Neutrophil (primary cell): ENCODE measurements around the gene MAPK14.
A peak's percentile ranks its signal among the peaks of the same experiment; 100 is the strongest.

Experiments
- H3K27ac ChIP-seq: fragments of 200-600 bp; sonication (generic); 2 replicates; pipeline ENCODE4 v1.5.1; 2016; ENCODE audit warnings: mild to moderate bottlenecking, moderate library complexity
- H3K27me3 ChIP-seq: fragments of 200-600 bp; sonication (generic); 2 replicates; pipeline ENCODE4 v1.6.0; 2016; ENCODE audit warnings: mild to moderate bottlenecking
- H3K36me3 ChIP-seq: fragments of 200-600 bp; sonication (generic); 2 replicates; pipeline ENCODE4 v1.5.1; 2017
- H3K4me1 ChIP-seq, 2 experiments: fragments of 200-600 bp in 1 of 2; sonication (generic) in 1 of 2; 1 replicate in 1 of 2; 2 replicates in 1 of 2; pipeline versions ENCODE4 v1.5.1 to v1.6.1; 2013 to 2016; ENCODE audit warnings: low read depth in 1 of 2, low read length in 1 of 2, mild to moderate bottlenecking in 1 of 2, moderate library complexity in 1 of 2; ENCODE audit not compliant: control insufficient read depth in 1 of 2, insufficient read depth in 1 of 2
- H3K4me3 ChIP-seq, 2 experiments: fragments of 200-600 bp in 1 of 2; sonication (generic) in 1 of 2; 1 replicate in 1 of 2; 2 replicates in 1 of 2; pipeline ENCODE4 v1.5.1; 2013 to 2016; ENCODE audit warnings: low read depth in 1 of 2, low read length in 1 of 2, mild to moderate bottlenecking in 1 of 2, moderate library complexity in 1 of 2
- H3K9me3 ChIP-seq: fragments of 200-600 bp; sonication (generic); 2 replicates; pipeline ENCODE4 v1.5.1; 2016
- TF ChIP-seq, protein P1 (sequence below): fragments of 200-600 bp; sonication (generic); IDR thresholded peaks from 2 replicates; pipeline ENCODE4 v1.5.1; 2016; ENCODE audit warnings: antibody characterized with exemption

Gene MAPK14

DNA sequence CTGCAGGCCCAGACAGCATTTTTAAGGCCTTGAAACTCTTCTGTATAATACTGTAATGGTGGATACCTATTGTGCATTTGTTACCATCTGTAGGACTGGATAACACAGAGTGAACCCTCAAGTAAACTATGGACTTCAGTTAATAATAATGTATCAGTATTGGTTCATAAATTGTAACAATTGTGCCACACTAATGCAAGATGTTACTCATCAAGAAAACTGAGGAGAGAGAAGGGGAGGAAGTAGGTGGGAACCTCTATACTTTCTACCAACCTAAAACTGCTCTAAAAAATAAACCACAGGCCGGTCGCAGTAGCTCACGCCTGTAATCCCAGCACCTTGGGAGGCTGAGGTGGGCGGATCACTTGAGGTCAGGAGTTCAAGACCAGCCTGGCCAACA is 113.5 kb downstream of the MAPK14 start:
- Histone ChIP-seq H3K4me3 (no peak overlapping the region), H3K4me1 (peaks cover 46 to 59% of the 10 kb centered on the region in 2 experiments), H3K27me3 (no peaks in the 10 kb centered on the region), H3K9me3 (no peaks in the 10 kb centered on the region), H3K36me3 (peaks cover 62% of the 10 kb centered on the region), H3K27ac (peak overlapping the region; percentile 47)
- TF ChIP-seq, protein P1, sequence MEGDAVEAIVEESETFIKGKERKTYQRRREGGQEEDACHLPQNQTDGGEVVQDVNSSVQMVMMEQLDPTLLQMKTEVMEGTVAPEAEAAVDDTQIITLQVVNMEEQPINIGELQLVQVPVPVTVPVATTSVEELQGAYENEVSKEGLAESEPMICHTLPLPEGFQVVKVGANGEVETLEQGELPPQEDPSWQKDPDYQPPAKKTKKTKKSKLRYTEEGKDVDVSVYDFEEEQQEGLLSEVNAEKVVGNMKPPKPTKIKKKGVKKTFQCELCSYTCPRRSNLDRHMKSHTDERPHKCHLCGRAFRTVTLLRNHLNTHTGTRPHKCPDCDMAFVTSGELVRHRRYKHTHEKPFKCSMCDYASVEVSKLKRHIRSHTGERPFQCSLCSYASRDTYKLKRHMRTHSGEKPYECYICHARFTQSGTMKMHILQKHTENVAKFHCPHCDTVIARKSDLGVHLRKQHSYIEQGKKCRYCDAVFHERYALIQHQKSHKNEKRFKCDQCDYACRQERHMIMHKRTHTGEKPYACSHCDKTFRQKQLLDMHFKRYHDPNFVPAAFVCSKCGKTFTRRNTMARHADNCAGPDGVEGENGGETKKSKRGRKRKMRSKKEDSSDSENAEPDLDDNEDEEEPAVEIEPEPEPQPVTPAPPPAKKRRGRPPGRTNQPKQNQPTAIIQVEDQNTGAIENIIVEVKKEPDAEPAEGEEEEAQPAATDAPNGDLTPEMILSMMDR: no peak

DNA sequence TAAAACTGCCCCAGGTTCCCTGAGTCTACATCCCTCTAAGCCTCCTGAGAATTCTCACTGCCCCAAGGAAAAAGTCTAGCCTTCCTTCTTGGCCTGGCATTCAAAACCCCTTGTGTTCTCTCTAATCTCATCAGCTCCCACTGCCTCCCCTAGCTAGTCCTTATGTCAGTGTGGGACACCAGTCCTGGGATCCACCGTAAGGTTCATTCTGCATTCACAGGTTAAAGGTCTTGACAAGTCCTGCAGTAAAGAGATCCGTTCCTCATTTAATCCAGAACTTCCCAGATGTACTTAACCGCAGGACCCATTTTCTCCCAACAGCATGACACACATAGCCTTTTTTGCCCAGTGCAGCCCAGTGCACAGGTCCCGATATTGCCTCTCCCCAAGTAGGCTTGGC is 114.4 kb downstream of the MAPK14 start:
- Histone ChIP-seq H3K9me3 (no peaks in the 10 kb centered on the region), H3K27me3 (no peaks in the 10 kb centered on the region), H3K27ac (peak overlapping the region; percentile 47), H3K4me3 (no peak overlapping the region), H3K4me1 (peaks cover 55 to 68% of the 10 kb centered on the region in 2 experiments), H3K36me3 (peaks cover 53% of the 10 kb centered on the region)
- TF ChIP-seq, protein P1: no peak

DNA sequence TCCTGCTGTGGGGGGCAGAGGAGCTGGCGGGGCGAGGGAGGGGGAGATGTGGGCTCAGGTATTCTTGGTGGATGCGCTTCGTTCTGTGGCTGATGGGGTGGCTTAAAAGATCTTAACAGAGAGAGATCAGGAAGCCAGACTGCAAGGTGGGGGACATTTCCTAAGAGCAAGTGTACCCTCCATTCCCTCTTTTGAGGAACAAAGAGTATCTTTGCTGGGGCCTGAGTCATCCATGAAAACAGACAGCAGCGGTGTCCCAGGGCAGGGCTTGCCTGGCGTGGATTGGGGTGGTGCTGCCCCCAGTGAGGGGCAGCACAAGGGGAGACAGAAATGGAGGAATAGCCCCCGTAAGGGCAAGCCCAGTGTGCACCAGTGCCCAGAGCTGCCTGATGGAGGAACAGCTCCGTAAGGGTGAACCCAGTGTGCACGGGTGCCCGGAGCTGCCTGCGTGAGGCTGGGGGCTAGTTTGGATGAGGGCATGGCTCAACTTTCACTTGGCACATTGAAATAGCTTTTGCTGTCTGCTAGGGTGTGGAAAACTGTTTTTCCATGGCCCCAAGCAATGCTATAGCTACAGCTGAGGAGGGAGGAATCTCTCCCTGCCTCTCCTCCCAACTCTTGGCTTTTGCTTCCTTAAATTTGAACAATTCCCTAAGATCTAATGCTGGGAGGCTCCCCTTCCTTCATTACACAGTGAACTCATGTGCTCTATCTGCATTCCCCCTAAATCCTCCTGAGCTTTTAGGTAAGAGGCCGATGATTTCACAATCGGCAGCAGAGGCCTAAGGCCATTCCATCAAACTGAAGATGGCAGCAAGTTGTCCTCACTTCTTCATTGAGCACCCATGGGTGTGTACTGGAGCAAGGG is 115.6 kb downstream of the MAPK14 start:
- Histone ChIP-seq H3K27me3 (no peaks in the 10 kb centered on the region), H3K9me3 (no peaks in the 10 kb centered on the region), H3K27ac (peak overlapping the region; percentile 47), H3K36me3 (peaks cover 41% of the 10 kb centered on the region), H3K4me3 (no peak overlapping the region), H3K4me1 (peaks cover 67 to 80% of the 10 kb centered on the region in 2 experiments)
- TF ChIP-seq, protein P1: no peak

DNA sequence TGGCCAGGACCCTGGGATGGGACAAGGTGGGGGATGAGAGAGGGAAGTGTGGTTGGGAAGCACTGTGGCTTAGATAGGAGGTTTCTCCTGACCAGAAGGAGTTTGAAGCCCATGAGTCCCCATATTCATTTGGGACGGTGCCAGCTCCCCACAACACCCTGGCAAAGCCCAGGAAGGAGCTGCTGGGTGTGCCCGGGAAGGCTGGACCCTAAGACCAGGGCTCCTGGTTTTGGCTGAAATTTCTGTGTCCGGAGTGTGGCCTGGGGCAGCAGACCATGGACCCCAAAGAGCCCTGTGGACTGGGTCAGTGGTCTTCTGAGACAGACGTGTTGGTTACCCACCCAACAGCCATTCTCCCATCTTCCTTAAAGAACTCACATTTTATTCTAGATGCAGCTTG is 117.9 kb downstream of the MAPK14 start:
- Histone ChIP-seq H3K27ac (peak overlapping the region; percentile 92), H3K36me3 (peaks cover 18% of the 10 kb centered on the region), H3K27me3 (no peaks in the 10 kb centered on the region), H3K4me3 (peak overlapping the region in 1 of 2 experiments; percentile 51), H3K9me3 (no peaks in the 10 kb centered on the region), H3K4me1 (peaks cover 73 to 78% of the 10 kb centered on the region in 2 experiments)
- TF ChIP-seq, protein P1: no peak

DNA sequence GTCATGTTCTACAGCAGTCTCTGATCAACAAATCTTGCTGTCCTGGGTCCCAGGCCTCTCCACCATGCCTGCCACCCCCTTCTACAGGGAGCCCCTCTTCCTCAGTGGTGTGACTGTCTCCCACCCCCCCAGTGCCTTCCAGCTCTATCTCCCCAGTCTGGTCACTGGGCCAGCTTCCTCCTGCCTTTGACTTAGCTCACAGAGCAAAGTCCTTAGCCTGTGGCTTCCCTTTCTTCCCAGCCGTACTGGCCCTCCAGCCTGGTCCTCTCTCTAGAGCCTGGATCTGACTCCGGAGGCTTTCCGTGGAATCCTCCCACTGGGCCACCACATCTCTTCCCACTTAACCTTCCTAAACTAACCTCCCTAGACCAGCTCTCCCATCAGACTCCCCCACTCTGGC is 119.7 kb downstream of the MAPK14 start:
- Histone ChIP-seq H3K4me3 (peak overlapping the region; percentile 37 to 51), H3K4me1 (peaks cover 63% of the 10 kb centered on the region in 2 experiments), H3K36me3 (peaks cover 3% of the 10 kb centered on the region), H3K9me3 (no peaks in the 10 kb centered on the region), H3K27me3 (no peaks in the 10 kb centered on the region), H3K27ac (peak overlapping the region; percentile 92)
- TF ChIP-seq, protein P1: no peak
